Ovary (tissue), 3 donors: ENCODE measurements around the gene ZNG1A.

Experiments
- POLR2A ChIP-seq: fragments of 450-650 bp; IDR thresholded peaks from one replicate; pipeline ENCODE4 v1.6.1; 2017; ENCODE audit warnings: antibody characterized with exemption, mild to moderate bottlenecking, moderate library complexity
- TF ChIP-seq, protein P1 (sequence below), 3 donors: fragments of 450-650 bp in 2 of 3; fragments of 200-600 bp in 1 of 3; IDR thresholded peaks; one replicate each; pipeline versions ENCODE4 v1.5.1 to v1.8.0; 2016 to 2022; ENCODE audit warnings: antibody characterized with exemption in 3 of 3, mild to moderate bottlenecking in 1 of 3
- donor health status: DM: no; HTN: no; CAD: no.

DNA sequence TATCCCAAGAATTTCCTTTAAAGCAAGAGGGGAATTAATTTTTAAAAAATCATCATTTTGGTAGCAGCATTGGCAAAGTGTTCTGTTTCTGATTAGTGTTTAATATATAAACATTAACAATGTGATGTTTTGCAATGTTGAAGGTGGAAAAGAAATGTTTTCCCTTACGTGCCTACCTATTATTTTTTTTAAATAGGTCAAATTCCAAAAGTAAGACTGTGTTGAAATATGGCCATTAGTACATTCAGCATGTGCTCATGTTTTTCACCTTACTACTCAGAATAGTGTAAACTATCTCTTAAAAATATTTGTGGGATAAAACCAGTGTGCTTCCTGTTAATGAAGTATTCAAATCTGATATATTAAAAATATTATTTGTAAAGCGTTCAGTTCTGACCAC lies 39.1 kb upstream of the ZNG1A start:
- TF ChIP-seq, protein P1, sequence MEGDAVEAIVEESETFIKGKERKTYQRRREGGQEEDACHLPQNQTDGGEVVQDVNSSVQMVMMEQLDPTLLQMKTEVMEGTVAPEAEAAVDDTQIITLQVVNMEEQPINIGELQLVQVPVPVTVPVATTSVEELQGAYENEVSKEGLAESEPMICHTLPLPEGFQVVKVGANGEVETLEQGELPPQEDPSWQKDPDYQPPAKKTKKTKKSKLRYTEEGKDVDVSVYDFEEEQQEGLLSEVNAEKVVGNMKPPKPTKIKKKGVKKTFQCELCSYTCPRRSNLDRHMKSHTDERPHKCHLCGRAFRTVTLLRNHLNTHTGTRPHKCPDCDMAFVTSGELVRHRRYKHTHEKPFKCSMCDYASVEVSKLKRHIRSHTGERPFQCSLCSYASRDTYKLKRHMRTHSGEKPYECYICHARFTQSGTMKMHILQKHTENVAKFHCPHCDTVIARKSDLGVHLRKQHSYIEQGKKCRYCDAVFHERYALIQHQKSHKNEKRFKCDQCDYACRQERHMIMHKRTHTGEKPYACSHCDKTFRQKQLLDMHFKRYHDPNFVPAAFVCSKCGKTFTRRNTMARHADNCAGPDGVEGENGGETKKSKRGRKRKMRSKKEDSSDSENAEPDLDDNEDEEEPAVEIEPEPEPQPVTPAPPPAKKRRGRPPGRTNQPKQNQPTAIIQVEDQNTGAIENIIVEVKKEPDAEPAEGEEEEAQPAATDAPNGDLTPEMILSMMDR (IDR thresholded peaks at IDR 0.05), result no peak
- TF ChIP-seq POLR2A, result no peak
